ENCODE measurements around the gene KRTAP10-6.
"Not testable (repeated sequence)": the region's sequence is repeated elsewhere in the genome, so short reads cannot be mapped to it uniquely, and the experiment has no call there.

The KRTAP10-6 gene, protein sequence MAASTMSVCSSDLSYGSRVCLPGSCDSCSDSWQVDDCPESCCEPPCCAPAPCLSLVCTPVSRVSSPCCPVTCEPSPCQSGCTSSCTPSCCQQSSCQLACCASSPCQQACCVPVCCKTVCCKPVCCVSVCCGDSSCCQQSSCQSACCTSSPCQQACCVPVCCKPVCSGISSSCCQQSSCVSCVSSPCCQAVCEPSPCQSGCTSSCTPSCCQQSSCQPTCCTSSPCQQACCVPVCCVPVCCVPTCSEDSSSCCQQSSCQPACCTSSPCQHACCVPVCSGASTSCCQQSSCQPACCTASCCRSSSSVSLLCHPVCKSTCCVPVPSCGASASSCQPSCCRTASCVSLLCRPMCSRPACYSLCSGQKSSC

GRCh38 chr21:44592446-44593311, at the start of gene KRTAP10-6:
TSS of gene KRTAP10-6 (minus strand) at chr21:44592505. CDS start at chr21:44592484, 21 bp downstream.
- DNase-seq (ENCODE audit: extremely low read depth in 1 of 2, low read depth in 1 of 2), result no peak

DNA sequence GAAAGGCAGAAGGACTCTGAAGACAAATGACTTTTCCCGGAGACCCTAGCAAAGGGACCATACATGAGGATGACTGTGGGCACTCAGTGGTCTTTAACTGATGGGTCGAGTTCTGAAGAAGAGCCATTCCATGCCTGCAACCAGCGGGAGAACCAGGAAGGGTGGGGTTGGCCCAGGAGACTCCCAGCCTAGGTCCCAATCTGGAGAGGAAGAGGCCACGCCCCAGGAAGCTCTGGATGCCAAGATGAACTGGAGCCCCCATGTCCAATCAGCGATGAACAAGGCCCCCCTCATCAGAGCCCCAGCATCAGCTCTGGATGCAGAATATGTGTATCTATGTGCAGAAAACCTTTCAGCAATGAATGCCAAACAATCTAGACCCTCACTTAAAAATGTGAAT, 48.5 kb upstream of the KRTAP10-6 start:
- DNase-seq (ENCODE audit: extremely low read depth in 1 of 2, low read depth in 1 of 2), result no peak

GRCh38 chr21:44639331-44639655, 47.0 kb upstream of the KRTAP10-6 start:
- DNase-seq (ENCODE audit: extremely low read depth in 1 of 2, low read depth in 1 of 2), result no peak

- not testable (repeated sequence) for DNase-seq (ENCODE audit: extremely low read depth in 1 of 2, low read depth in 1 of 2)
These were observed 46.4 kb upstream of the KRTAP10-6 start for GRCh38 chr21:44638506-44639330.

GRCh38 chr21:44637851-44638348, 45.6 kb upstream of the KRTAP10-6 start:
- not testable (repeated sequence) for DNase-seq (ENCODE audit: extremely low read depth in 1 of 2, low read depth in 1 of 2)

DNA sequence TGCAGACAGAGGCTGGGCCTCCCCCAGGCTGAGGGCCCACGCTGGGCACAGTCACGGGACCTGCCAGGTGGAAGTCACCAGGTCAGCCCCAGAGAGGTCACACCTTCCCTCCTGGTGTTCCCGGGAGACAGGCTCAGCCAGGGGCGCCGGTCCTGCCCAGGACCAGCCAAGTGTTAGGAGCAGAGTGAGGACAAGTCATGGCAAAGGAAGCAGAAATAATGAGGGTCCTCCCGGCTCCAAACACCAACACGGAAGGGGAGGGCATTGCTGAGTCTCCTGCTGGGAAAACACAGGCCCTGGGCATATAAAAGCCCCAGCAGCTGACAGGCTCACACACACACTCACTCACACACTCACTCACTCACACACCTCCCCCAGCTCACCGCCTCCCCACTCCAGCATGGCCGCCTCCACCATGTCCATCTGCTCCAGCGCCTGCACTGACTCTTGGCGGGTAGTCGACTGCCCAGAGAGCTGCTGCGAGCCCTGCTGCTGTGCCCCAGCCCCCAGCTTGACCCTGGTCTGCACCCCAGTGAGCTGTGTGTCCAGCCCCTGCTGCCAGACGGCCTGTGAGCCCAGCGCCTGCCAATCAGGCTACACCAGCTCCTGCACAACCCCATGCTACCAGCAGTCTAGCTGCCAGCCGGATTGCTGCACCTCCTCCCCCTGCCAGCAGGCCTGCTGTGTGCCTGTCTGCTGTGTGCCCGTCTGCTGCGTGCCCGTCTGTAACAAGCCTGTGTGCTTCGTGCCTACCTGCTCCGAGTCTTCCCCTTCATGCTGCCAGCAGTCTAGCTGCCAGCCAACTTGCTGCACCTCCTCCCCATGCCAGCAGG, 44.9 kb upstream of the KRTAP10-6 start, which contains the start of gene KRTAP10-10:
Gene KRTAP10-10, plus strand, starts transcription at position 339 of the 833 bp plus-strand sequence. Its CDS starts 62 bp downstream, at position 401.
- no peak for DNase-seq (ENCODE audit: extremely low read depth in 1 of 2, low read depth in 1 of 2)

GRCh38 chr21:44636209-44637017, 44.1 kb upstream of the KRTAP10-6 start:
- DNase-seq (ENCODE audit: extremely low read depth in 1 of 2, low read depth in 1 of 2), result no peak

GRCh38 chr21:44632067-44632466, 39.8 kb upstream of the KRTAP10-6 start:
- no peak for DNase-seq (ENCODE audit: extremely low read depth in 1 of 2, low read depth in 1 of 2)

GRCh38 chr21:44630440-44630839, 38.1 kb upstream of the KRTAP10-6 start:
- no peak for DNase-seq (ENCODE audit: extremely low read depth in 1 of 2, low read depth in 1 of 2)

DNA sequence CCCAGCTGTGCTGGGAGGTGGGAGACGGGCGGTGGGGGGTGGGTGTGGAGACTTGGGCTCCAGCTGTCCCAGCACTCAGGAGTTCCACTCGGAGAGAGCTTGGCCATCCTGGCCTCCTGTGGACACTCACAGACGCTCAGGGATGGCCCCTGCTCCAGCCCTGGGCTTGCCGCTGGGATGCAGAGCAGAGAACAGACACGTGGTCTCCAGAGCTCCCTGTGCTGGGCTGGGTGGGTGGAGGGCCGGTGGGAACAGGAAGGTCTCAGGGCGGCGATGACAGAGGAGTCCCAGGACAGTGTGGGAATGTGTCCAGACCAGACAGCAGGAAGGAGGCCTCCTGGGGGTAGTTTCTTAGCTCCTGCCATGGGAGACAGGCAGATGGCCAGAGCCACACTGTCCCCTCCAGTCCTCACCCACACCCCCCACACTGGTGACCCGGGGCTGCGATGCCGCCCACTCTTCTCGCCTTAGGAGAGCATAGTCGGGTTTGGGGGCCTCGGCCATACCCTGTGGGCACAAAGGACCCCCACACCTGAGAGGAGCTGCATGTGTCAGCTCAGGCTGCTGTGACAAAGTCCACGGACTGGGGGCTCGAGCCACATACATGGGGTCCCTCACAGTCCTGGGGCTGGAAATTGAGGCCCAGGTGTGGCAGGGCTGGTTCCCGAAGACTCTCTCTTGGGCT, 36.5 kb upstream of the KRTAP10-6 start:
- DNase-seq (ENCODE audit: extremely low read depth in 1 of 2, low read depth in 1 of 2), result no peak

- DNase-seq (ENCODE audit: extremely low read depth in 1 of 2, low read depth in 1 of 2), result not testable (repeated sequence)
These were observed 35.5 kb upstream of the KRTAP10-6 start for GRCh38 chr21:44627831-44628233.

DNA sequence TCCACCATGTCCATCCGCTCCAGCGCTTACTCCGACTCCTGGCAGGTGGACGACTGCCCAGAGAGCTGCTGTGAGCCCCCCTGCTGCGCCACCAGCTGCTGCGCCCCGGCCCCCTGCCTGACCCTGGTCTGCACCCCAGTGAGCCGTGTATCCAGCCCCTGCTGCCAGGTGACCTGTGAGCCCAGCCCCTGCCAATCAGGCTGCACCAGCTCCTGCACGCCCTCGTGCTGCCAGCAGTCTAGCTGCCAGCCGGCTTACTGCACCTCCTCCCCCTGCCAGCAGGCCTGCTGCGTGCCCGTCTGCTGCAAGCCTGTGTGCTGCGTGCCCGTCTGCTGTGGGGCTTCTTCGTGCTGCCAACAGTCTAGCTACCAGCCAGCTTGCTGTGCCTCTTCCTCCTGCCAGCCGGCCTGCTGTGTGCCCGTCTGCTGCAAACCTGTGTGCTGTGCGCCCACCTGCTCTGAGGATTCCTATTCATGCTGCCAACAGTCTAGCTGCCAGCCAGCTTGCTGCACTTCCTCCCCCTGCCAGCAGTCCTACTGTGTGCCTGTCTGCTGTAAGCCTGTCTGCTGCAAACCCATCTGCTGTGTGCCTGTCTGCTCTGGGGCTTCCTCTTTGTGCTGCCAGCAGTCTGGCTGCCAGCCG, 35.0 kb upstream of the KRTAP10-6 start:
- not testable (repeated sequence) for DNase-seq (ENCODE audit: extremely low read depth in 1 of 2, low read depth in 1 of 2)

DNA sequence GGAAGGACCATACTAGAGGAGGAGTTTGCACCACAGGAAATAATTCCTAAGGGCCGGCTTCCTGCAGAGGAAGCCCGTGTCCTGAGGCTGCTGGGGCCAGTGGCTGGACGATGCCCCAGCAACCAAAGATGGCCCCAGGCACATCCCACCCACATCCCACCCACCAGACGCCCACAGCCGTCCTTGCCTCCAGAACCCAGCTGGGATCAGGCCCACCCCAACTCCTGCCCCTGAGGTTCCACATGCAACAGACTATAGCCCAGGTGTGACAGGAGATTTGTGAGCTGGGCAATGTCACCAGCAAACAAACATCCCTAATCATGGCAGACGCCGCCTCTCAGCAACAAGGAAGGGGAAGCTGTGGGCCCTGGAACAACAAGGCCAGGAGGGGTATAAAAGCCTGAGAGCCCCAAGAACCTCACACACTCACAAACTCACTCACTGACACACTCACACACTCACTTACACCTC, 34.4 kb upstream of the KRTAP10-6 start, which contains the start of gene KRTAP10-9:
Gene KRTAP10-9, plus strand, starts transcription at position 421 of the 471 bp plus-strand sequence. CDS start 79 bp downstream, outside the sequence.
- DNase-seq (ENCODE audit: extremely low read depth in 1 of 2, low read depth in 1 of 2), result no peak

GRCh38 chr21:44626262-44626661, 34.0 kb upstream of the KRTAP10-6 start:
- no peak for DNase-seq (ENCODE audit: extremely low read depth in 1 of 2, low read depth in 1 of 2)

GRCh38 chr21:44625756-44626155, 33.5 kb upstream of the KRTAP10-6 start:
- no peak for DNase-seq (ENCODE audit: extremely low read depth in 1 of 2, low read depth in 1 of 2)

GRCh38 chr21:44623575-44623974, 31.3 kb upstream of the KRTAP10-6 start:
- DNase-seq (ENCODE audit: extremely low read depth in 1 of 2, low read depth in 1 of 2), result no peak

- no peak for DNase-seq (ENCODE audit: extremely low read depth in 1 of 2, low read depth in 1 of 2)
These were observed 27.6 kb upstream of the KRTAP10-6 start for GRCh38 chr21:44619886-44620285.

- peak in 1 of 2 donors; percentile 27 for DNase-seq (ENCODE audit: extremely low read depth in 1 of 2, low read depth in 1 of 2)
These were observed 26.6 kb upstream of the KRTAP10-6 start for GRCh38 chr21:44618909-44619308.

Measured in stimulated activated CD8-positive, alpha-beta memory T cell treated with anti-CD3 and anti-CD28 coated beads, Interleukin-7, amount 100 ng/mL, for 48 hours (primary cell).